ENCODE results near the gene ACER1.

ACER1 gene

DNA sequence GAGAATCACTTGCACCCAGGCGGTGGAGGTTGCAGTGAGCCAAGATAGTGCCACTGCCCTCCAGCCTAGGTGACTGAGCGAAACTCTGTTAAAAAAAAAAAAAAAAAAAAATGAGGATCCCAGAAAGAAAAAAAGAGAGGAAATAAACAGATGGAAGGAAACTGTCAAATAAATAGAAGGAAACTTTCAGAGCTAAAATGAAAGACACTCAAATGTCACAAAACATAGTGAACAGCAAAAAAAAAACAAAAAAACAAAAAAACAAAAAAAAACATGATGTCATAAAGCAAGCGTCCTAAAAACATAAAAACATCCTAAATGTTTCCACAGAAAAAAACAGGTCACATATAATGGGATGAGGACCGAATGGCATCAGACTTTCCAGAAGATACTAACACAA, 68.6 kb downstream of the ACER1 start:
- no peak for DNase-seq

DNA sequence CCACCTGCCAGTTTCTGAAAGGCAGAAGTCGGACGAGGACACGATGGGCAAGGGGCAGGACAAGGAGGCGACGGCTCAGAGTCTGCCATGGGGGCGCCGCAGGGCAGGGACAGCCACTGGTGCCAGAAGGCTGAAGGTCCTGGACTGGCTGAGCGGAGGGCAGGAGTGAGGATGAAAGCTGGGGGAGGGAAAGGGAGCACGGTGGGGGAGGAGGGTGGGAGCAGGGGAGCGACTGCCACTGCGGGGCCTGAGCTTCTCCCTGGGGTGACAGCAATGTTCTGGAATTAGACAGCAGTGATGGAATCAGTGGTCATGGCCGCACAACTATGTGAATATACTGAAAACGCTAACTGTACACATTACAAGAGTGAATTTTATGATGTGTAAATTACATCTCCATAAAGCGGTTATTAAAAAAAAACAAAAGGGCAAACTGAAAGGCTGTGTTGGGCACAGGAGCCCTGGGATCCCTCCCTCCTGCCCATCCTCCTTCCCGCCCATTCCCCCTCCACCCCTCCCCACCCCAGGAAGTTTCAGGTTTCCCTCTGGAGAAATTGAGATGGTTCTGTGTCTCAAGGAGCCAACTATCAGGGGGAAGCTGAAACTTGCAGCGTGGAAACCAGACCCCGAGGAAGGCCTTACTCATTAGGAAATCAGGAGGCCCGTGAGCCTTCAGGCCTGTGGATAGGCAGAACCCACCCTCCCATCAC, 69.5 kb downstream of the ACER1 start:
- DNase-seq, result no peak

DNA sequence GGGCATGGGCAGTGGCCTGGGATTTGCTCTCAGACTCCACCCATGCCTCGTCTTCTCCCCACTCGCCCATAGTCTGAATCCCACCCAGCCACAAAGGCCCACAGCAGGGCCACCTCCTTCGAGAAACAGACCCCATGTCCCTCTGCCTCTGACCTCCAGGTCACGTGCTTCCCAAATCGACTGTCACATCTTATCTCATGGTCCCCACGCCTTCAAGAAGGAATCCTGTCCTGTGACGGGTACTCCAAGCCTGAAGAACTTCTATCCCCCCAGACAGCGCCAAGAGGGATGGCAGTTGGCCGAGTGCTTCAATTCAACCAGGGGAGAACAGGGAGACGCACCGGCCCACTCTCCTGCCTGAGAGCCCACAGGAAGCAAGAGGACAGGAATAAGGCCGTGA, 70.1 kb downstream of the ACER1 start:
- no peak for DNase-seq

DNA sequence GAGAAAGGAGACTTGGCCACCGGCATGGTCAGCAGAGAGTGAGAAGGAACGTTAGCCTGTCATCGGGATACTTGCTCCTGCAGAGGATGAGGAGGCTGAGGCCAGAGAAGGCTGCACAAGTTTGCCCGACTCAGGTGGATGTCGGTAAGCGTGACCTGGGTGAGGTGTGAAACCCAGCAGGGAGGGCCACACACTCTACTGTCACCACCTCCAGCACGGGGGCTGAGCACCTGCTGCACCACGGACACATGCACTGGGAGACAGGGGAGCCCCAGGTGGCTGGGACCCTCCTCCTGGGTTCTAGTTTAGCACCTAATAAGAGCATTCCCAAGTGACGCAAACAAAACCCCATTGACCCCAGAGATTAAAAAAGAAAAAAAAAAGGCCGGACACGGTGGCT, 70.9 kb downstream of the ACER1 start:
- no peak for DNase-seq

DNA sequence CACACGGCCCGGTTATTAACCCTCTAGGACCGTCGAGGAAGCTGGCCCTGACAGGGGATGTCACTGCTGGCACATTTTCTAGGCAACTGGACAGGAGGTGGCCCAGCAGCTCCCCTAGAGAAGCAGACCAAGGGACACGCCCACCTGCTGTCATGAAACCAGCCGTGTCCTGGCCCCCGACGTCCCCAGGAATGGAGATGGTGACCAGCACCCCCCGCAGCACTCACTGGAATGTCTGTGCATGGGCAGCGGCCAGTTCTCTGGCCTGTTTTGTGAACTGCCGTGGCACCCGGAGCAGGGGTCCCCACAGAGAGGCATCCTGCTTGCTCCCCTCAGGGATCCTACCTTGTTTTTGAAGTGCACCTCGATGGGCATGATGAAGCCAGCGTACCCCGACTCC, 71.5 kb downstream of the ACER1 start:
- no peak for DNase-seq

DNA sequence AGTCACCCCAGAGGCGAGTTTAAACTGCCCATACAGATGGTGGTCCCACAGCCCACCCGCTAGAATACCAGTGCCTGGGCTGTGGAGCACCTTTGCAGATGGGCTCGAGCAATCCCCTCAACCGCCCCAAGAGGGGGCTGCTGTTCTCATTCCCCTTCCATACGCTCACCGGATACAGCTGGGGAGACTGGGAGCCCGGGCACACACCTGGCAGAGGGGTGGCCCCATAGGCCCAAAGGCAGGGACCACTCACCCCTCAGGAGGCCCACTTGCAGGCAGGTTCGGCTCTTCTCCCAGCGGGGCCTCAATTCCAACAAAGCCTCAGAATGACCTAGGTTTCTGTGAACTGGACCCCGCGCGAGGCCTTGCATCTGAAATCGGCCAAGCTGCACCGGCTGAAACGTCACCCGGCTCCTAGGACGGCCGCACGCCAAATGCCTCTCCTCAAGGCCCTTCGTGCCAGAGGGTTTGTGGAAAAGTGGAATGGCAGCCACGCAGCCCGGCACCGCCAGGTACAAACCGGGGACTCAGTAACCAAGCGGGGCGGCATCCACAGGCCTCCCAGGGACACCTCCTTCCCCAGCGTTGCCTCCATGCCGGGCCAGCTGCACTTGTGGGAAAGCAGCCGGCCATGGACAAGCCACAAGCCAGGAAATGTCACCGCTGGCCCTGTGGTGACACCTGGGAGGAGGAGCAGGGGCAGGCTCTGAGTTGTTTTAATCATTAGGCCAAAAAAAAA, 72.3 kb downstream of the ACER1 start:
- no peak for DNase-seq

DNA sequence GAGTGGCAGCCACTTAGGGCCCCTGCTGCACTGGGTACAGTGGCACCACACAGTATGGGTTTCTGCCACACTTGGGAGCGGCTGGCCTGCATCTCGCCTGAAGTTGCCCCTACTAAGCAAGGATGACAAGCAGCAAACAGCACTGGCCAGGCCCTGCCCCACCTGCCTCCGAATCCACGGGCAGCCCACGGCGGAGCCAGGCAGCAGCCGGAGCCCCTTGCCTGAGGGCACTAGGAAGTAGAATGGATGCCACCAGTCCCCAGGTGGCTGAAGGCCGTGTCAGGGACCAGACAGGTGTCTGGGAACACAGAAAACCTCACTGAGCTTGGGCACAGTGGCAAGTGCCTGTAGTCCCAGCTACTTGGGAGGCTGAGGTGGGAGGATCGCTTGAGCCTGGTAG, 73.0 kb downstream of the ACER1 start:
- no peak for DNase-seq

DNA sequence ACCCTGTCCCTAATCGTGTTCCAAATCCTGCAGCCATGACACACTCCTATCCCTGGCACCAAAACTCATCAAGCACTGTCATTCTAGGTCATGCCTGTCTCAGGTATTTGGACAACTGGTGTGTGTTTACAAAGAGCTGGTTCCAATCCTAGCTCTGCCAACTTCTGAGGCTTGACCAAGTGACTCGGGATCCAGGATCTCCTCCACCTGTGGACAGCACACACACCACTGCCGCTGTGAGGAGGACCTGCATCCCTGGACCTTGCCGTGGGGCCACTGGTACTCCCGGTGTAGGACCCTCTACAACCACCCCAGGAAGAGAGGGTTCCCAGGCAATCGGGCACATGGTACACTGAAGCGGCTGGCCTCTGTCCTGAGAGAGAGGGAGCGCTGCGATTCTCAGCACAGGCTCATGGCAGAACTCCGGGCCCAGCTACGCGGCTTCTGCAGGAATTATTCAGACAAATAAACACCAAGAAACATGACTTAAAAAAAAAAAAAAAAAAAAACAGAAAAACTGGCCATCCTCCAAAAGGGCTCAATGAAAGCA, 74.0 kb downstream of the ACER1 start:
- no peak for DNase-seq

DNA sequence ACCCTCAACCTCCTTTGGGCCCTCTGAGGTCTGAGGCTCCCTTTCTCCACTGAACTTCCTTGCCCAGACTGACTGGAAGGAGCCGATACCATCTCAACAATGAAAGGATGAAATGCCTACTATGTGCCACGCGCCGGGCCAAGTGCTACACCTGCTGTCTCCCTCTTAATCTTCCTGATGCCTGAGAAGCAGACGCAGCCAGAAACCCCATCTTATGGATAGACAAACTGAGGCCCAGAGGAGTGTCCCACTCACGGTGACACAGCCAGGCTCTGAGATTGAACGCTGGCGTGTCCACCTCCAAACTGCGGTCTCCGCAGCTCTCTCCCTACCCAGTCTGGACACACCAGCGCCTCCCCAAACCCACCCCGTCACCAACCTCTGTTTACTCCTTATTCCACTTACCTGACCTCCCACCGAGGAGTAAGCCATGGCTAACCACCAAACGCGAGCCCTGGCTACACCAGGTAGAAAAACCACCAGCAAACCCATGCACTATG, 74.5 kb downstream of the ACER1 start:
- no peak for DNase-seq

All from NCI-H1048 (cell line).